ENCODE data around the gene CACNB4. TPM values are rescaled to one million over a fixed set of nuclear protein-coding genes. Genes with fewer than 3 reads are reported as not detected.
"Not testable (repeated sequence)": the region's sequence is repeated elsewhere in the genome, so short reads cannot be mapped to it uniquely, and the experiment has no call there.

The CACNB4 gene
- total RNA-seq, 2 experiments from 2014 or later = 0.14 to 0.20 TPM

DNA sequence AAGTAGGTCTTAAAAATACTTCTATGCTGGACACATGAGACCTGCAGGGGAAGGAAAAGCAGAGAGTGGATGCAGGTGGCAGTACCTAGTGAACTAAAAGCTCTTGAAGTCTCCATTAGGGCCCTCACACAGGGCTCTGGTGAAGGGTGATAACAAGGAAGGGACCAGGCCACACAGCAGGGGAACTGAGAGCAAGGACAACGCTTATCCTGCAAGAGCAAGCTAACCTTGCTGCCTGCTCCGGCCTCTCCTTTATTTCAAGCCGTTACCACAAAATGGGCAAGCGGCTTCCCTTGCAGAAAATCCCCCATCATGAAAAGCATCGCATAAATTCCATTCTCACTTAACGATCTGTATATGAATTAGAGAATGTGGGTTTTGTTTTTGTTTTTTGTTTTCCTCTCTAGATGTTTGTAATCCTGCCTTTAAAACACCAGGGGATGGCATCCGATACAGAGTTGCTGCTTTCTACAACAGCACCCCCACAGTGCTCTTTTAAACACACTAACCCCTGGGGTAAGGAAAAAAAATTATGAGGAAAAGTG, 64.5 kb downstream of the CACNB4 start:
- intact Hi-C loops (cut with DNase I, micrococcal nuclease) = loop anchor here in 1 of 2 experiments (10.0 kb wide), 1 partner anchor 710 kb away; no protein-coding TSS in a partner anchor
- Mint-ChIP-seq H3K4me1 (ENCODE audit: low read depth) (no peaks in the 10 kb centered on the region), H3K4me3 (no peak overlapping the region), H3K36me3 (ENCODE audit: low read depth) (no peaks in the 10 kb centered on the region), H3K9me3 (no peaks in the 10 kb centered on the region), H3K27me3 (no peaks in the 10 kb centered on the region), H3K27ac (no peak overlapping the region)
- DNase-seq (no peak), ATAC-seq (ENCODE audit: poor library complexity) (no peak)
- TF ChIP-seq, protein P1, sequence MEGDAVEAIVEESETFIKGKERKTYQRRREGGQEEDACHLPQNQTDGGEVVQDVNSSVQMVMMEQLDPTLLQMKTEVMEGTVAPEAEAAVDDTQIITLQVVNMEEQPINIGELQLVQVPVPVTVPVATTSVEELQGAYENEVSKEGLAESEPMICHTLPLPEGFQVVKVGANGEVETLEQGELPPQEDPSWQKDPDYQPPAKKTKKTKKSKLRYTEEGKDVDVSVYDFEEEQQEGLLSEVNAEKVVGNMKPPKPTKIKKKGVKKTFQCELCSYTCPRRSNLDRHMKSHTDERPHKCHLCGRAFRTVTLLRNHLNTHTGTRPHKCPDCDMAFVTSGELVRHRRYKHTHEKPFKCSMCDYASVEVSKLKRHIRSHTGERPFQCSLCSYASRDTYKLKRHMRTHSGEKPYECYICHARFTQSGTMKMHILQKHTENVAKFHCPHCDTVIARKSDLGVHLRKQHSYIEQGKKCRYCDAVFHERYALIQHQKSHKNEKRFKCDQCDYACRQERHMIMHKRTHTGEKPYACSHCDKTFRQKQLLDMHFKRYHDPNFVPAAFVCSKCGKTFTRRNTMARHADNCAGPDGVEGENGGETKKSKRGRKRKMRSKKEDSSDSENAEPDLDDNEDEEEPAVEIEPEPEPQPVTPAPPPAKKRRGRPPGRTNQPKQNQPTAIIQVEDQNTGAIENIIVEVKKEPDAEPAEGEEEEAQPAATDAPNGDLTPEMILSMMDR (IDR thresholded peaks at IDR 0.05) = no peak
- H3K36me3 ChIP-seq (ENCODE audit: insufficient read depth, low read length) = no peaks in the 10 kb centered on the region
- H3K4me3 ChIP-seq (ENCODE audit: low read length) = no peak overlapping the region
- H3K27me3 ChIP-seq (ENCODE audit: control insufficient read depth in 1 of 2, insufficient read depth in 2 of 2, low read length in 2 of 2) = no peaks in the 10 kb centered on the region
- POLR2A ChIA-PET = no interaction called here
- no peaks in the 10 kb centered on the region for H3K9me3 ChIP-seq (ENCODE audit: control insufficient read depth in 1 of 2, insufficient read depth in 1 of 2, low read length in 2 of 2)
- CTCF ChIA-PET = no interaction called here
- no peak overlapping the region for H3K27ac ChIP-seq (ENCODE audit: low read depth in 1 of 2, low read length in 2 of 2)
- no peaks in the 10 kb centered on the region for H3K4me1 ChIP-seq (ENCODE audit: insufficient read depth, low read length)

GRCh38 chr2:152033011-152033925, 65.6 kb downstream of the CACNB4 start:
- POLR2A ChIA-PET = no interaction called here
- no peaks in the 10 kb centered on the region for H3K36me3 Mint-ChIP-seq (ENCODE audit: low read depth)
- H3K9me3 Mint-ChIP-seq = no peaks in the 10 kb centered on the region
- H3K4me1 Mint-ChIP-seq (ENCODE audit: low read depth) = no peaks in the 10 kb centered on the region
- H3K36me3 ChIP-seq (ENCODE audit: insufficient read depth, low read length) = no peaks in the 10 kb centered on the region
- TF ChIP-seq, protein P1 (IDR thresholded peaks at IDR 0.05) = no peak
- H3K4me3 Mint-ChIP-seq = no peak overlapping the region
- H3K9me3 ChIP-seq (ENCODE audit: control insufficient read depth in 1 of 2, insufficient read depth in 1 of 2, low read length in 2 of 2) = no peaks in the 10 kb centered on the region
- no peak for ATAC-seq (ENCODE audit: poor library complexity)
- H3K4me1 ChIP-seq (ENCODE audit: insufficient read depth, low read length) = no peaks in the 10 kb centered on the region
- H3K27me3 ChIP-seq (ENCODE audit: control insufficient read depth in 1 of 2, insufficient read depth in 2 of 2, low read length in 2 of 2) = no peaks in the 10 kb centered on the region
- intact Hi-C loops (cut with DNase I, micrococcal nuclease) = loop anchor here in 1 of 2 experiments (10.0 kb wide), 1 partner anchor 712 kb away; no protein-coding TSS in a partner anchor
- peaks cover 5% of the 10 kb centered on the region for H3K27me3 Mint-ChIP-seq
- CTCF ChIA-PET = no interaction called here
- no peak for DNase-seq
- no peak overlapping the region for H3K4me3 ChIP-seq (ENCODE audit: low read length)
- no peak overlapping the region for H3K27ac Mint-ChIP-seq
- no peak overlapping the region for H3K27ac ChIP-seq (ENCODE audit: low read depth in 1 of 2, low read length in 2 of 2)

DNA sequence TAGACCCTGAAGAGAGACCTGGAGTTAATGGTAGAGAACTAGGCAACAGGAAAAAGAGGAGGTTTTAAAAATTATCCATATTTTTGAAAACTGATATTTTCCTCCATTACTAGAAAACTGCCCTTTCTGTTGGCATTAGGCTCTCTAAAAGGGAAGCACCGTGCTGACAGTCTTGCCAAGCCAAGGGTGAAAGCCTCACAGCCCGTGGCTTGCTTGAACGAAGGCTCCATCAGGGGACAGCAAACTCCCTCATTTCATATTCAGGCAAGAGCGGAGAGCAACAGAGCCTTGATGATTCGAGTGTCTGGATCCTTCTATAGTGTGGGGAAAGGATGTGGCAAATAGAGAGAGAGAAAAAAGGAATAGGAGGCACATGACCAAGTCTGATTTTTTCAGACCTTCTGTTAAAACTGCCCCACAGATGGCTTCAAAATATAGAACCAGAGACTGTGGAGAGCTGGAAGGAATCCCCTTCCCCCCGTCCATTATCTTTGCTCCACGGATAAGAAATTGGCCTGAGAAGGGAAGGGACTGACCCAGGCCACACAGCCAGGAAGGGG, 67.0 kb downstream of the CACNB4 start:
- ChIA-PET POLR2A (no interaction called here), CTCF (no interaction called here)
- no peaks in the 10 kb centered on the region for H3K36me3 ChIP-seq (ENCODE audit: insufficient read depth, low read length)
- H3K9me3 ChIP-seq (ENCODE audit: control insufficient read depth in 1 of 2, insufficient read depth in 1 of 2, low read length in 2 of 2) = no peaks in the 10 kb centered on the region
- ATAC-seq (ENCODE audit: poor library complexity) (no peak), DNase-seq (no peak)
- H3K36me3 Mint-ChIP-seq (ENCODE audit: low read depth) = no peaks in the 10 kb centered on the region
- H3K9me3 Mint-ChIP-seq = no peaks in the 10 kb centered on the region
- no peaks in the 10 kb centered on the region for H3K4me1 Mint-ChIP-seq (ENCODE audit: low read depth)
- no peak overlapping the region for H3K4me3 ChIP-seq (ENCODE audit: low read length)
- no peak overlapping the region for H3K4me3 Mint-ChIP-seq
- H3K4me1 ChIP-seq (ENCODE audit: insufficient read depth, low read length) = no peaks in the 10 kb centered on the region
- H3K27me3 ChIP-seq (ENCODE audit: control insufficient read depth in 1 of 2, insufficient read depth in 2 of 2, low read length in 2 of 2) = no peaks in the 10 kb centered on the region
- TF ChIP-seq, protein P1 (IDR thresholded peaks at IDR 0.05) = no peak
- intact Hi-C loops (cut with DNase I, micrococcal nuclease) = loop anchor here in 1 of 2 experiments (10.0 kb wide), 1 partner anchor 713 kb away; no protein-coding TSS in a partner anchor
- peaks cover 8% of the 10 kb centered on the region for H3K27me3 Mint-ChIP-seq
- H3K27ac Mint-ChIP-seq = no peak overlapping the region
- H3K27ac ChIP-seq (ENCODE audit: low read depth in 1 of 2, low read length in 2 of 2) = no peak overlapping the region

DNA sequence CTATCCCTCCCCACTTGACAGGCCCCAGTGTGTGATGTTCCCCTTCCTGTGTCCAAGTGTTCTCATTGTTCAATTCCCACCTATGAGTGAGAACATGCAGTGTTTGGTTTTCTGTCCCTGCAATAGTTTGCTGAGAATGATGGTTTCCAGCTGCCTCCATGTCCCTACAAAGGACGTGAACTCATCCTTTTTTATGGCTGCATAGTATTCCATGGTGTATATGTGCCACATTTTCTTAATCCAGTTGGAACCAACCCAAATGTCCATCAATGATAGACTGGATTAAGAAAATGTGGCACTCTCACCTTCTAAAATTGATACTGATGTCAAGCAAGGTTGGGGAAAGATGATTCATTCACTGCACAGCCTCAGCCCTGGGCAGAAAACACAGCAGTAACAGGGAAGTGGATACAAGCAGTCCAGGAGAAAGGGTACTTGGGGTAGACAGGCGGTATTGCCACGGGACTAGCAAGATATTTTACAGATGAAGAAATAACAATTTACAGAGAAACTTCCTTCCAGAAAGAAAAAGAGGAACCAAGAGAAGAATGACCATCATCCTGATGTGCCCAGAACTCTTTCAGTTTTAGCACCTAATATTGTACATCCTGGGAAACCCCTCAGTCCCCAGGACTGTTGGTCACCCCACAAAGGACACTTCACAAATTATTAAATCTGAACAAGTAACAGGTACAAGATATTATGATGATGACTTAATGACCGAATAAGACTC, 68.1 kb downstream of the CACNB4 start:
- H3K27ac ChIP-seq (ENCODE audit: low read depth in 1 of 2, low read length in 2 of 2); H3K9me3 Mint-ChIP-seq; H3K36me3 ChIP-seq (ENCODE audit: insufficient read depth, low read length); H3K36me3 Mint-ChIP-seq (ENCODE audit: low read depth); H3K27me3 ChIP-seq (ENCODE audit: control insufficient read depth in 1 of 2, insufficient read depth in 2 of 2, low read length in 2 of 2); CTCF ChIA-PET; H3K27ac Mint-ChIP-seq; H3K4me3 Mint-ChIP-seq; H3K4me1 ChIP-seq (ENCODE audit: insufficient read depth, low read length); ATAC-seq (ENCODE audit: poor library complexity); POLR2A ChIA-PET; H3K9me3 ChIP-seq (ENCODE audit: control insufficient read depth in 1 of 2, insufficient read depth in 1 of 2, low read length in 2 of 2); H3K4me3 ChIP-seq (ENCODE audit: low read length); H3K4me1 Mint-ChIP-seq (ENCODE audit: low read depth): not testable (repeated sequence)
- peak in 2 of 14 experiments; percentile 20 to 35 for DNase-seq
- H3K27me3 Mint-ChIP-seq = peaks cover 11% of the 10 kb centered on the region
- intact Hi-C loops (cut with DNase I, micrococcal nuclease) = loop anchor here in 1 of 2 experiments (10.0 kb wide), 1 partner anchor 714 kb away; no protein-coding TSS in a partner anchor

Data from CD4-positive, alpha-beta T cell (primary cell).